PC-9 (cell line): ENCODE results near the gene SLC5A12. TPM values are rescaled to one million over a fixed set of nuclear protein-coding genes. Genes with fewer than 3 reads are reported as not detected.
A peak's percentile ranks its signal among the peaks of the same experiment; 100 is the strongest.
"Not testable (repeated sequence)": the region's sequence is repeated elsewhere in the genome, so short reads cannot be mapped to it uniquely, and the experiment has no call there.

Source experiments
- BruUV-seq: library from RNA; stranded (reverse); fragments of 400-500 nt; replicated peaks from 2 replicates; lab custom pipeline; 2021; lab: Mats Ljungman, UMichigan
- CTCF ChIA-PET: fragments of 300-600 bp; sonication (Branson Sonifier 250); formaldehyde crosslinking; loops from one replicate; lab custom pipeline; 2022; ENCODE audit warnings: antibody characterized with exemption; lab: Charles Lee
- POLR2A ChIA-PET: fragments of 300-600 bp; sonication (Branson Sonifier 250); formaldehyde crosslinking; loops from one replicate; lab custom pipeline; 2022; ENCODE audit warnings: antibody characterized with exemption; ENCODE audit not compliant: unreplicated experiment; lab: Charles Lee
- DNase-seq, 2 experiments: peaks; one replicate each; pipeline versions ENCODE4 v3.0.0 to v3.0.0-alpha.2; 2015 to 2022; ENCODE audit warnings: mixed read lengths in 1 of 2
- H2AFZ ChIP-seq: fragments of 200-600 bp; sonication (generic); 2 replicates; pipeline ENCODE4 v1.8.1; 2017; ENCODE audit warnings: antibody characterized with exemption
- H3F3A ChIP-seq: fragments of 200-600 bp; sonication (generic); 2 replicates; pipeline ENCODE4 v1.8.1; 2017; ENCODE audit warnings: antibody characterized with exemption, mild to moderate bottlenecking, low read depth; ENCODE audit not compliant: insufficient read depth
- H3K27ac ChIP-seq: fragments of 200-600 bp; sonication (generic); 2 replicates; pipeline ENCODE4 v1.6.1; 2016; ENCODE audit warnings: mixed run types
- H3K27me3 ChIP-seq: fragments of 200-600 bp; sonication (generic); 2 replicates; pipeline ENCODE4 v1.6.1; 2016; ENCODE audit warnings: low read depth, mixed run types; ENCODE audit not compliant: insufficient read depth
- H3K36me3 ChIP-seq: fragments of 200-600 bp; sonication (generic); 2 replicates; pipeline ENCODE4 v1.6.1; 2016; ENCODE audit warnings: low read depth, mixed run types
- H3K4me1 ChIP-seq: fragments of 200-600 bp; sonication (generic); replicated peaks from 2 replicates; pipeline ENCODE4 v1.6.1; 2016; ENCODE audit warnings: mixed run types; ENCODE audit not compliant: insufficient read depth
- H3K4me2 ChIP-seq: fragments of 200-600 bp; sonication (generic); 2 replicates; pipeline ENCODE4 v1.6.1; 2017; ENCODE audit warnings: mixed run types
- H3K4me3 ChIP-seq: fragments of 200-600 bp; sonication (generic); 2 replicates; pipeline ENCODE4 v1.6.1; 2016; ENCODE audit warnings: mixed run types
- H3K79me2 ChIP-seq: fragments of 200-600 bp; sonication (generic); 2 replicates; pipeline ENCODE4 v1.6.1; 2017; ENCODE audit warnings: low read depth, mixed run types
- H3K9me2 ChIP-seq: fragments of 200-600 bp; sonication (generic); 2 replicates; pipeline ENCODE4 v1.8.1; 2017; ENCODE audit warnings: mild to moderate bottlenecking; ENCODE audit not compliant: insufficient read depth
- H3K9me3 ChIP-seq: fragments of 200-600 bp; sonication (generic); 2 replicates; pipeline ENCODE4 v1.8.1; 2016; ENCODE audit warnings: low read depth; ENCODE audit not compliant: insufficient read depth
- H4K20me1 ChIP-seq: fragments of 200-600 bp; sonication (generic); 2 replicates; pipeline ENCODE4 v1.8.1; 2017; ENCODE audit not compliant: insufficient read depth
- CTCF ChIP-seq: fragments of 200-600 bp; sonication (generic); conservative IDR thresholded peaks from 2 replicates; pipeline ENCODE4 v1.6.1; 2017; ENCODE audit warnings: mixed run types, antibody characterized with exemption, mild to moderate bottlenecking, moderate library complexity
- EZH2 ChIP-seq: fragments of 200-600 bp; sonication (generic); IDR thresholded peaks from 2 replicates; pipeline ENCODE4 v1.8.0; 2017; ENCODE audit warnings: antibody characterized with exemption, low read depth
- intact Hi-C: fragments of 100-400 bp; cut with micrococcal nuclease; formaldehyde crosslinking; loops from one replicate; pipeline ENCODE4 v1.10.0; 2022; ENCODE audit not compliant: unreplicated experiment
- total RNA-seq: library from RNA; stranded (reverse); gene quantifications from 2 replicates; pipeline ENCODE4 v1.2.3, GENCODE V29; 2021

Gene SLC5A12
- total RNA-seq, 1 experiment from 2014 or later: not detected

GRCh38 chr11:26649884-26650283, 72.0 kb downstream of the SLC5A12 start:
- H3K27ac ChIP-seq: no peak overlapping the region
- no peaks in the 10 kb centered on the region for H3F3A ChIP-seq
- no peaks in the 10 kb centered on the region for H3K4me1 ChIP-seq
- H3K36me3 ChIP-seq: no peaks in the 10 kb centered on the region
- H4K20me1 ChIP-seq: no peaks in the 10 kb centered on the region; the same call in 1 of the 2 replicates
- no peaks in the 10 kb centered on the region for H3K27me3 ChIP-seq
- no peaks in the 10 kb centered on the region for H3K9me2 ChIP-seq
- H2AFZ ChIP-seq: no peak overlapping the region
- ChIA-PET CTCF (no interaction called here), POLR2A (no interaction called here)
- DNase-seq: peak; percentile 42 to 56
- intact Hi-C loops: loop anchor here (1.0 to 5.0 kb wide), 4 partner anchors 78 to 353 kb away; partner anchors contain the start of gene MUC15
- no peaks in the 10 kb centered on the region for H3K9me3 ChIP-seq
- no peak for TF ChIP-seq EZH2
- TF ChIP-seq CTCF: peak; percentile 89
- H3K4me3 ChIP-seq: no peak overlapping the region
- H3K79me2 ChIP-seq: no peaks in the 10 kb centered on the region
- H3K4me2 ChIP-seq: no peak overlapping the region
- BruUV-seq: no TSS peak

- DNase-seq, CTCF ChIA-PET, H2AFZ ChIP-seq, H3K27ac ChIP-seq, POLR2A ChIA-PET, H4K20me1 ChIP-seq, intact Hi-C loops, H3K27me3 ChIP-seq, H3K36me3 ChIP-seq, BruUV-seq, H3K9me2 ChIP-seq, H3K4me1 ChIP-seq, H3K4me3 ChIP-seq, H3K4me2 ChIP-seq, H3F3A ChIP-seq, H3K79me2 ChIP-seq, H3K9me3 ChIP-seq: not testable (repeated sequence)
Measured at GRCh38 chr11:26643314-26643713, 78.5 kb downstream of the SLC5A12 start.

GRCh38 chr11:26632691-26633159, 89.1 kb downstream of the SLC5A12 start:
- H3K4me3 ChIP-seq: no peak overlapping the region
- TF ChIP-seq EZH2 (no peak), CTCF (no peak)
- H4K20me1 ChIP-seq: no peaks in the 10 kb centered on the region
- CTCF ChIA-PET: no interaction called here
- H3K27ac ChIP-seq: no peak overlapping the region
- no peak for DNase-seq
- H3K4me1 ChIP-seq: no peaks in the 10 kb centered on the region
- no peaks in the 10 kb centered on the region for H3K27me3 ChIP-seq
- BruUV-seq: no TSS peak
- no peaks in the 10 kb centered on the region for H3K9me2 ChIP-seq
- H3K9me3 ChIP-seq: no peaks in the 10 kb centered on the region
- POLR2A ChIA-PET: no interaction called here
- intact Hi-C loops: no loop called here
- H3K36me3 ChIP-seq: no peaks in the 10 kb centered on the region
- H3K4me2 ChIP-seq: no peak overlapping the region
- H3F3A ChIP-seq: no peaks in the 10 kb centered on the region
- no peaks in the 10 kb centered on the region for H3K79me2 ChIP-seq
- H2AFZ ChIP-seq: no peak overlapping the region; the same call in 1 of the 2 replicates

DNA sequence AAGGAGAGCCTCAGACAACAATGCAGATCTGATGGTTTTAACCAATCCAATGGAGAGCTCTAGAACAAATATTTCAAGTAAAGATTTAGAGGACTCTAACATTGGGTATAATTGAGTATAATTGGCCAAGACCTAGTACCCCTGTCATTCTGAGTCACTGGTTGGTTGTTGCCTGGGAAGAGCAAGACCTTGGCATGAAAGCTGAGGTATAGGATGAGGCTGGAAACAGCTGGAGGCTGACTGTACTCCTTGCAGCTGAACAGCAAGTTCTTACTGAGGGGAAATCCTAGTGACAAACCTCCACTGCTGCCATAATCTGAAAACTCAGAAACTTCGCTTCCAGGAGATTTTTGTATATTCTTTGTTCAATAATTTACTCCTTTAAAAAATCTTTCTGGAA, 95.5 kb downstream of the SLC5A12 start:
- DNase-seq: no peak
- H2AFZ ChIP-seq: no peak overlapping the region

More for the DNA sequence above, 95.5 kb downstream of the SLC5A12 start:
- Histone ChIP-seq H3K9me3 (no peaks in the 10 kb centered on the region), H4K20me1 (no peaks in the 10 kb centered on the region), H3K27me3 (no peaks in the 10 kb centered on the region), H3K27ac (no peak overlapping the region), H3K4me2 (no peak overlapping the region), H3K9me2 (no peaks in the 10 kb centered on the region), H3F3A (no peaks in the 10 kb centered on the region), H3K79me2 (no peaks in the 10 kb centered on the region), H3K4me3 (no peak overlapping the region), H3K36me3 (no peaks in the 10 kb centered on the region), H3K4me1 (peaks cover 8% of the 10 kb centered on the region; the same call in 1 of the 2 replicates)
- POLR2A ChIA-PET: no interaction called here
- no TSS peak for BruUV-seq
- TF ChIP-seq EZH2: no peak
- TF ChIP-seq CTCF: no peak
- intact Hi-C loops: no loop called here
- CTCF ChIA-PET: no interaction called here
